HL-60 (cell line): ENCODE measurements around the gene CD7.

Experiments used
- POLR2AphosphoS5 ChIP-seq: IDR thresholded peaks from 2 replicates; pipeline ENCODE4 v1.6.1; 2012; ENCODE audit warnings: low read depth
- TF ChIP-seq, protein P1 (sequence below): IDR thresholded peaks from one replicate; pipeline ENCODE4 v1.5.1; 2011; ENCODE audit warnings: low read length, control low read depth, inconsistent platforms; ENCODE audit not compliant: insufficient read depth

- TF ChIP-seq, protein P1, sequence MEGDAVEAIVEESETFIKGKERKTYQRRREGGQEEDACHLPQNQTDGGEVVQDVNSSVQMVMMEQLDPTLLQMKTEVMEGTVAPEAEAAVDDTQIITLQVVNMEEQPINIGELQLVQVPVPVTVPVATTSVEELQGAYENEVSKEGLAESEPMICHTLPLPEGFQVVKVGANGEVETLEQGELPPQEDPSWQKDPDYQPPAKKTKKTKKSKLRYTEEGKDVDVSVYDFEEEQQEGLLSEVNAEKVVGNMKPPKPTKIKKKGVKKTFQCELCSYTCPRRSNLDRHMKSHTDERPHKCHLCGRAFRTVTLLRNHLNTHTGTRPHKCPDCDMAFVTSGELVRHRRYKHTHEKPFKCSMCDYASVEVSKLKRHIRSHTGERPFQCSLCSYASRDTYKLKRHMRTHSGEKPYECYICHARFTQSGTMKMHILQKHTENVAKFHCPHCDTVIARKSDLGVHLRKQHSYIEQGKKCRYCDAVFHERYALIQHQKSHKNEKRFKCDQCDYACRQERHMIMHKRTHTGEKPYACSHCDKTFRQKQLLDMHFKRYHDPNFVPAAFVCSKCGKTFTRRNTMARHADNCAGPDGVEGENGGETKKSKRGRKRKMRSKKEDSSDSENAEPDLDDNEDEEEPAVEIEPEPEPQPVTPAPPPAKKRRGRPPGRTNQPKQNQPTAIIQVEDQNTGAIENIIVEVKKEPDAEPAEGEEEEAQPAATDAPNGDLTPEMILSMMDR = no peak
- no peak for TF ChIP-seq POLR2AphosphoS5
Measured at GRCh38 chr17:82321947-82322466, 4.6 kb upstream of the CD7 start.
